HTERT RPE-1 (cell line): Measurements from ENCODE around the gene CCNI.
"Not testable (repeated sequence)": the region's sequence is repeated elsewhere in the genome, so short reads cannot be mapped to it uniquely, and the experiment has no call there.

ENCODE experiments used
- in situ Hi-C: fragments of 300-500 bp; cut with MboI; formaldehyde crosslinking; loops from 4 replicates; pipeline ENCODE4 v1.14.3; 2020; ENCODE audit warnings: low sequenced_read_pairs

CCNI gene

GRCh38 chr4:77040854-77041725 is 34.7 kb downstream of the CCNI start:
- in situ Hi-C loops: no loop called here

GRCh38 chr4:77040270-77040669 is 35.5 kb downstream of the CCNI start:
- in situ Hi-C loops: no loop called here

- in situ Hi-C loops: no loop called here
Measured at GRCh38 chr4:77039796-77040195, 36.0 kb downstream of the CCNI start.

- in situ Hi-C loops: no loop called here
Measured at GRCh38 chr4:77037736-77038135, 38.1 kb downstream of the CCNI start.

- in situ Hi-C loops: not testable (repeated sequence)
Measured at GRCh38 chr4:77037168-77037567, 38.6 kb downstream of the CCNI start.

GRCh38 chr4:77036206-77036605 is 39.6 kb downstream of the CCNI start:
- in situ Hi-C loops: no loop called here

GRCh38 chr4:77035153-77035552 is 40.6 kb downstream of the CCNI start:
- in situ Hi-C loops: no loop called here

- in situ Hi-C loops: no loop called here
Measured at GRCh38 chr4:77031544-77031943, 44.2 kb downstream of the CCNI start.

- in situ Hi-C loops: not testable (repeated sequence)
Measured at GRCh38 chr4:77029757-77030156, 46.0 kb downstream of the CCNI start.

- in situ Hi-C loops: no loop called here
Measured at GRCh38 chr4:77028246-77028645, 47.5 kb downstream of the CCNI start.

GRCh38 chr4:77026322-77026704 is 49.5 kb downstream of the CCNI start:
- in situ Hi-C loops: no loop called here

GRCh38 chr4:77025643-77026321 is 50.0 kb downstream of the CCNI start:
- in situ Hi-C loops: no loop called here

- in situ Hi-C loops: no loop called here
Measured at GRCh38 chr4:77023920-77024319, 51.9 kb downstream of the CCNI start.

GRCh38 chr4:77022560-77023179 is 53.1 kb downstream of the CCNI start:
- in situ Hi-C loops: no loop called here

- in situ Hi-C loops: no loop called here
Measured at GRCh38 chr4:77021614-77022089, 54.1 kb downstream of the CCNI start.

- in situ Hi-C loops: no loop called here
Measured at GRCh38 chr4:77020017-77020416, 55.8 kb downstream of the CCNI start.

- in situ Hi-C loops: no loop called here
Measured at GRCh38 chr4:77015390-77015789, 60.4 kb downstream of the CCNI start.

GRCh38 chr4:77014256-77014655 is 61.5 kb downstream of the CCNI start:
- in situ Hi-C loops: no loop called here

- in situ Hi-C loops: no loop called here
Measured at GRCh38 chr4:77012726-77013125, 63.1 kb downstream of the CCNI start.

GRCh38 chr4:77010841-77011354 is 64.9 kb downstream of the CCNI start:
- in situ Hi-C loops: no loop called here

- in situ Hi-C loops: no loop called here
Measured at GRCh38 chr4:77009511-77010115, 66.2 kb downstream of the CCNI start.
